Astrocyte of the spinal cord (primary cell): ENCODE measurements around the gene ASPG.

ENCODE experiments used
- DNase-seq: peaks from one replicate; pipeline ENCODE4 v3.0.0; 2011; ENCODE audit warnings: low read depth, low spot score
- H3K4me3 ChIP-seq: 2 replicates; pipeline ENCODE4 v1.5.1; 2011; ENCODE audit warnings: low read depth, mild to moderate bottlenecking, low read length, moderate library complexity
- in situ Hi-C: cut with HindIII; loops from 2 replicates; pipeline ENCODE4 v1.10.0; 2017; ENCODE audit warnings: low sequenced_read_pairs
- TF ChIP-seq, protein P1 (sequence below): IDR thresholded peaks from 2 replicates; pipeline ENCODE4 v1.5.1; 2012; ENCODE audit warnings: low read depth, mild to moderate bottlenecking, low read length, inconsistent platforms

ASPG gene

GRCh38 chr14:104116288-104116755, 30.8 kb downstream of the ASPG start:
- DNase-seq = no peak

GRCh38 chr14:104116756-104117340, 31.3 kb downstream of the ASPG start:
- in situ Hi-C loops = no loop called here
- no peak for DNase-seq
- TF ChIP-seq, protein P1, sequence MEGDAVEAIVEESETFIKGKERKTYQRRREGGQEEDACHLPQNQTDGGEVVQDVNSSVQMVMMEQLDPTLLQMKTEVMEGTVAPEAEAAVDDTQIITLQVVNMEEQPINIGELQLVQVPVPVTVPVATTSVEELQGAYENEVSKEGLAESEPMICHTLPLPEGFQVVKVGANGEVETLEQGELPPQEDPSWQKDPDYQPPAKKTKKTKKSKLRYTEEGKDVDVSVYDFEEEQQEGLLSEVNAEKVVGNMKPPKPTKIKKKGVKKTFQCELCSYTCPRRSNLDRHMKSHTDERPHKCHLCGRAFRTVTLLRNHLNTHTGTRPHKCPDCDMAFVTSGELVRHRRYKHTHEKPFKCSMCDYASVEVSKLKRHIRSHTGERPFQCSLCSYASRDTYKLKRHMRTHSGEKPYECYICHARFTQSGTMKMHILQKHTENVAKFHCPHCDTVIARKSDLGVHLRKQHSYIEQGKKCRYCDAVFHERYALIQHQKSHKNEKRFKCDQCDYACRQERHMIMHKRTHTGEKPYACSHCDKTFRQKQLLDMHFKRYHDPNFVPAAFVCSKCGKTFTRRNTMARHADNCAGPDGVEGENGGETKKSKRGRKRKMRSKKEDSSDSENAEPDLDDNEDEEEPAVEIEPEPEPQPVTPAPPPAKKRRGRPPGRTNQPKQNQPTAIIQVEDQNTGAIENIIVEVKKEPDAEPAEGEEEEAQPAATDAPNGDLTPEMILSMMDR = no peak
- H3K4me3 ChIP-seq = no peak overlapping the region

More at GRCh38 chr14:104116288-104116755, 30.8 kb downstream of the ASPG start:
- H3K4me3 ChIP-seq = no peak overlapping the region
- TF ChIP-seq, protein P1 = no peak
- in situ Hi-C loops = no loop called here

- DNase-seq = no peak
- in situ Hi-C loops = no loop called here
- TF ChIP-seq, protein P1 = no peak
- no peak overlapping the region for H3K4me3 ChIP-seq
Observed at GRCh38 chr14:104117341-104118005, 32.0 kb downstream of the ASPG start.

- no peak overlapping the region for H3K4me3 ChIP-seq
- in situ Hi-C loops = no loop called here
- TF ChIP-seq, protein P1 = no peak
- DNase-seq = no peak
Observed at GRCh38 chr14:104118006-104118844, 32.7 kb downstream of the ASPG start.

DNA sequence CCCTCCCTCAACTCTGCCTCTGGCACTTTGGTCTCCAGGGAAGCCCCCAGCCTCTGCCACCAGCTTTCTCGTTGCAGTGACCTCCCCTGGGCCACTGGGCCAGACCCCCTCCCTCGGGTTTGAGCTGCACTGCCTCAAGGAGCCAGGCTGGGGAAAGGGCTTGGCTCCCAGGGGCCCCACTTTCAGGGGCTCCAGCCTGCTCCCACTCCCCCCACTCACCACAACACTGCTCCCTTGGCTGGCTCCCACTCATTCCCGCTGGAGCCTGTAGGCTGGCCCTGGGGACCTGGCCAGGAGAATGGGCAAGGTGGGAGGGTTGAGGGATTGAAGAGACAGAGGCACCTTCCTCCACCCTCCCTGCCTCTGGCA, 33.6 kb downstream of the ASPG start:
- in situ Hi-C loops = no loop called here
- DNase-seq = no peak
- TF ChIP-seq, protein P1 = no peak
- H3K4me3 ChIP-seq = no peak overlapping the region

GRCh38 chr14:104119488-104120251, 34.2 kb downstream of the ASPG start:
- in situ Hi-C loops = no loop called here
- no peak for DNase-seq
- H3K4me3 ChIP-seq = no peak overlapping the region
- TF ChIP-seq, protein P1 = no peak
